ENCODE measurements around the gene EIF2S1.
A peak's percentile ranks its signal among the peaks of the same experiment; 100 is the strongest.
"Not testable (repeated sequence)": the region's sequence is repeated elsewhere in the genome, so short reads cannot be mapped to it uniquely, and the experiment has no call there.

EIF2S1 gene

DNA sequence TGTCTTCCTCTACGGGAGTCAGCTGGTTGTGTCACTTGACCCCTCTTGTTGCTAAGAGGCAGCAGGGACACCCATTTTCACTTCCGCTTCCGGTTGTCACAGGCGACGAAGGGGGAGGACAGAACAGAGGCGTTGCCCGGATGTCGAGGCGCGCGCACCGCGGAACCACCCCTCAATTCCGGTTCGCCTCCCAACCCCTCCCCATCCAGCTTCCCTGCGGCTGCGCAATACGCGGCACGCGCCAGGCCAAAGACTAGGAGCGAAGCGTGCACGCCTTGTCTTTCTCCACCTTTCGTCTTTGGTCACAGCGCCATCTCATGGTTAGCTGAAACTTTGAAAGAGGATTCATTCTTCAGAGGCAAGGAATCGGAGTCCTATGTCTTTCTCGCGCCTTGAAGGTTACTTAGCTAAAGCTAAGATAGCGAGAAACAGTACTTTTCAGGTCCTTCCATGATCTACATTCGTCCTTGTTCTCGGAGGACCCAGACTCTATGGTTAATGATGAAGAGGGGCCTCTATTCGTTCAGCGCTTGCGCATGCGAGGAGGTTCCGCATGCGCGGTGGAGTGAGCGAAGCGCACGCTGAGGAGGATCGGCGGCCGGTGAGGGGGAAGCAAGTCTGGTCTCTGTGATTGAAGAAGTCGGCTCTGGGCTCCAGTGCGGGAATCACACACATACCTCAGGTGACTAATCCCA, at the start of gene EIF2S1, which contains the start of gene ATP6V1D:
Gene EIF2S1 (plus strand): TSS at position 554 of the 695 bp plus-strand sequence. CDS start 4,440 bp downstream, outside the sequence.
Gene ATP6V1D (minus strand): TSS at position 30 of the 695 bp plus-strand sequence. CDS start 106 bp downstream, outside the sequence.
- DNase-seq (ENCODE audit: low read depth), result peak; percentile 99
- TF ChIP-seq, protein P1, sequence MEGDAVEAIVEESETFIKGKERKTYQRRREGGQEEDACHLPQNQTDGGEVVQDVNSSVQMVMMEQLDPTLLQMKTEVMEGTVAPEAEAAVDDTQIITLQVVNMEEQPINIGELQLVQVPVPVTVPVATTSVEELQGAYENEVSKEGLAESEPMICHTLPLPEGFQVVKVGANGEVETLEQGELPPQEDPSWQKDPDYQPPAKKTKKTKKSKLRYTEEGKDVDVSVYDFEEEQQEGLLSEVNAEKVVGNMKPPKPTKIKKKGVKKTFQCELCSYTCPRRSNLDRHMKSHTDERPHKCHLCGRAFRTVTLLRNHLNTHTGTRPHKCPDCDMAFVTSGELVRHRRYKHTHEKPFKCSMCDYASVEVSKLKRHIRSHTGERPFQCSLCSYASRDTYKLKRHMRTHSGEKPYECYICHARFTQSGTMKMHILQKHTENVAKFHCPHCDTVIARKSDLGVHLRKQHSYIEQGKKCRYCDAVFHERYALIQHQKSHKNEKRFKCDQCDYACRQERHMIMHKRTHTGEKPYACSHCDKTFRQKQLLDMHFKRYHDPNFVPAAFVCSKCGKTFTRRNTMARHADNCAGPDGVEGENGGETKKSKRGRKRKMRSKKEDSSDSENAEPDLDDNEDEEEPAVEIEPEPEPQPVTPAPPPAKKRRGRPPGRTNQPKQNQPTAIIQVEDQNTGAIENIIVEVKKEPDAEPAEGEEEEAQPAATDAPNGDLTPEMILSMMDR (IDR thresholded peaks at IDR 0.05; ENCODE audit: control insufficient read depth, extremely low read depth, insufficient read depth), result peak; percentile 84
- H3K4me3 ChIP-seq (ENCODE audit: low read depth, low read length), result peak within 1 kb of the TSS; percentile 92

DNA sequence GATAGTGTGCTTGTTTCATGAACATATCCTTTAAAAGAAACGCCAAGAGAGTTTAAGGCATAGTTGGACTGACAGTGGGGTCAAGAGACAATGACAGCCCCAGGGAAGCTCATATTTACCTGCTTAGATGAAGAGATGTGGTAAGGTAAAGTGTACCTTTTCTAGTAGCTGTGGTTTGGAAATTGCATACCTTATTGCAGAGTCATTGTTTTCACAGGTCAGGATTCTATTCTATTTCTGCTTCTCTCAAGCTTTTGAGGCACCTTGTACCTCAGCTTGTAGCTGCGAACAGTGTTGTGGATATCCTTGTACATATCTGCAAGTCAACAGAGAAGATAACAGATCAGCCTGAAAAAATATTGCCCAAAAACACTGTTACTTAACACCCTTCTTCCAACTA, 48.3 kb upstream of the EIF2S1 start:
- TF ChIP-seq, protein P1 (IDR thresholded peaks at IDR 0.05; ENCODE audit: control insufficient read depth, extremely low read depth, insufficient read depth), result no peak
- no peak overlapping the region for H3K4me3 ChIP-seq (ENCODE audit: low read depth, low read length)
- no peak for DNase-seq (ENCODE audit: low read depth)

DNA sequence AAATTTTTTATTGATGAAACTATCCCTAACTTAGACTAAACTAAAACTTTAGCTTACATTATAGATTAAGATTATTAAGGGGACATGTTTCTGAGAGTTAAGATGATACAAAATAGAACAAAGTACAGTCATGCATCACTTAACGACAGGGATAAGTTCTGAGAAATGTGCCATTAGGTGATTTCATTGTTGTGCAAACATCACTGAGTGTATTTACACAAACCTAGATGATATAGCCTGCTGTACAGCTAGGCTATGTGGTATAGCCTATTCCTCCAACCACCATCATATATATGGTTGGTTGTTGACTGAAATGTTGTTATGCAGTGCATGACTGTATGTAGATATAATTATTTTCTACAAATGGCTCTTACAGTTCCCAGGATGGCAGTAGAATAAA, 47.0 kb upstream of the EIF2S1 start:
- no peak overlapping the region for H3K4me3 ChIP-seq (ENCODE audit: low read depth, low read length)
- TF ChIP-seq, protein P1 (IDR thresholded peaks at IDR 0.05; ENCODE audit: control insufficient read depth, extremely low read depth, insufficient read depth), result no peak
- DNase-seq (ENCODE audit: low read depth), result peak; percentile 10

DNA sequence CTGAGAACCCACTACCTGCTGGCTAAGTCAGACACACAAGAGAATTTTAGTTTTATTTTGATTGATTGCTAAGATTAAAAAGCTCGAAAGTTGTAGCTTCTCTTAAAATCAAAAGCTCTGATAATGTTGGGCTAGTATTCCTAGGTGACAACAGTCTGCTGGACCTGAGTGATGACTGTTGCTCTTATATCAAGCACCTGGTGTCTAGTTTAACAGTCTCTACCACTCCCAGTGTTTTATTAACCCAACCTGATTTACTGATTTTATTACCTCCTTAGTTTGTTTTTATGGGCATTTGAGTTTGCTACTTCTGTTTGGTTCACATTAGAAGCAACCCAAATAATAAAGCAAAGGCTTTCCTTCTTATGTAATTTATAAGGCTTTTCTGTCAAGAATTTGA, 42.3 kb upstream of the EIF2S1 start:
- DNase-seq (ENCODE audit: low read depth), result peak; percentile 22
- TF ChIP-seq, protein P1 (IDR thresholded peaks at IDR 0.05; ENCODE audit: control insufficient read depth, extremely low read depth, insufficient read depth), result no peak
- H3K4me3 ChIP-seq (ENCODE audit: low read depth, low read length), result no peak overlapping the region

DNA sequence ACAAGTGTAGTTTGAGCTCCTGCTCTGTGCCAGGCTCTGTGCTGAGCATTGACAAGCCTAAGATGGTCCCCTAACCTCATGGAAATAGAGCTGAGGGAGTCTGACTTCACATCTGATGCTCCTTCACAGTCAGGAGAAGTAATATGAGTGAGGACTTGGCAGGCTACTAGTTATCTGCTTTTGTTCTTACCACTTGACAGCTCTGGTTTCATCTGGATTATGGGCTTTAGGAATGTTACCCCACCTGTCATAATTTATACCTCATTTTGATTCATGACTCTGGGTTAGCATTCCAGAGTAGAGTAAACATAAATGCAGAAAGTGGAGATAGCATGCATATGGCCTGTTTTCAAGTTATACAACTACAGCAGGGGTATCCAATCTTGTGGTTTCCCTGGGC, 41.0 kb upstream of the EIF2S1 start:
- no peak for DNase-seq (ENCODE audit: low read depth)
- TF ChIP-seq, protein P1 (IDR thresholded peaks at IDR 0.05; ENCODE audit: control insufficient read depth, extremely low read depth, insufficient read depth), result no peak
- H3K4me3 ChIP-seq (ENCODE audit: low read depth, low read length), result no peak overlapping the region

DNA sequence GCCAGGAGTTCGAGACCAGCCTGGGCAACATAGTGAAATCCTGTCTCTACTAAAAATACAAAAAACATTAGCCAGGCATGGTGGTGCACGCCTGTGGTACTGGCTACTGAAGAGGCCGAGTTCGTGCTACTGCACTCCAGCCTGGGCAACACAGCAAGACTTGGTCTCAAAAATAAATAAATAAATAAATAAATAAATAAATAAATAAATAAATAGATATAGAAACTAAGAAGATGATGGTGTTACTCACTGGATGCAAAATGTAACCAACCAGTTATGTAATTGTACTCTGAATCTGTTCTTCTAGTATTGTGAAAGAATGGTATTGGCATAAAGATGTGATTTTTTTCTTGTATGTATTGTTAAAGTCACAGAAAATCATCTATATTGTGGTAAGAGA, 30.5 kb upstream of the EIF2S1 start:
- H3K4me3 ChIP-seq (ENCODE audit: low read depth, low read length); DNase-seq (ENCODE audit: low read depth): not testable (repeated sequence)

DNA sequence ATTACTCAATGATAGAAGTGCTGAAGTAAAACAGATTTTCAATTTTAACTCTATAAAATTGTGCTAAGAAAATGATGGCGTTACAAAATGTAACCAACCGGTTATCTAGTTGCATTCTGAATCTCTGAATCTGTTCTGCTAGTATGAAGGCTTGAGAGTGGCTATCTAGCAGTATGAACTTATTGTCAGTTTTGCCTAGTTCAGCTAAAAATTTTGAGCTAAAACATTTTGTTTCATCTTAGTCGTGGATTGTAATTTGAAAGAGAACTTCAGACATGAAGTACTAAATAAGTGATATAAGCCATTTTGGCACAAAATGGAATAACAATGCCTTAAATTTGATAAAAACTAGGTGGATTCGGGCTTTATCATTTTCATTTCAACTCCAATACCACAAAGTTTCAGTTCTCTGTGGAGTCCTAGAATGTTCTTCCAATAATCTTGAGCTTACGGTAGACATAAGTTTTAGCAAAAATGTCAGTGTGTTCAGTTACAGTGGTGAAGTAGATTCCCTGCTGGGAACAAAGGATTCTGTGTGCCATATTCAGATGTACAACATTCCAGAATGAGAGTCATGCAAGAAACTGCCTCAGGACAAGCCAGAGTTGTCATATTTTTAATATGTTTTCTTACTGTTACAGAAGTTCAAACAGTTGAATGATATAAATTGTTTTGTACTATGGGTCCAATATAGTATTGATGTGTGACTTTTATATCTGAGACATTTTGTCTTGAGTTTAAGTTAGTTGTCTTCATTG, 28.6 kb upstream of the EIF2S1 start:
- no peak overlapping the region for H3K4me3 ChIP-seq (ENCODE audit: low read depth, low read length)
- TF ChIP-seq, protein P1 (IDR thresholded peaks at IDR 0.05; ENCODE audit: control insufficient read depth, extremely low read depth, insufficient read depth), result no peak
- DNase-seq (ENCODE audit: low read depth), result no peak
